ENCODE results near the gene FGFRL1. TPM values are rescaled to one million over a fixed set of nuclear protein-coding genes. Genes with fewer than 3 reads are reported as not detected.

Gene FGFRL1
- total RNA-seq, 4 donors from 2014 or later = 11.7 to 15.9 (median 14.2) TPM

DNA sequence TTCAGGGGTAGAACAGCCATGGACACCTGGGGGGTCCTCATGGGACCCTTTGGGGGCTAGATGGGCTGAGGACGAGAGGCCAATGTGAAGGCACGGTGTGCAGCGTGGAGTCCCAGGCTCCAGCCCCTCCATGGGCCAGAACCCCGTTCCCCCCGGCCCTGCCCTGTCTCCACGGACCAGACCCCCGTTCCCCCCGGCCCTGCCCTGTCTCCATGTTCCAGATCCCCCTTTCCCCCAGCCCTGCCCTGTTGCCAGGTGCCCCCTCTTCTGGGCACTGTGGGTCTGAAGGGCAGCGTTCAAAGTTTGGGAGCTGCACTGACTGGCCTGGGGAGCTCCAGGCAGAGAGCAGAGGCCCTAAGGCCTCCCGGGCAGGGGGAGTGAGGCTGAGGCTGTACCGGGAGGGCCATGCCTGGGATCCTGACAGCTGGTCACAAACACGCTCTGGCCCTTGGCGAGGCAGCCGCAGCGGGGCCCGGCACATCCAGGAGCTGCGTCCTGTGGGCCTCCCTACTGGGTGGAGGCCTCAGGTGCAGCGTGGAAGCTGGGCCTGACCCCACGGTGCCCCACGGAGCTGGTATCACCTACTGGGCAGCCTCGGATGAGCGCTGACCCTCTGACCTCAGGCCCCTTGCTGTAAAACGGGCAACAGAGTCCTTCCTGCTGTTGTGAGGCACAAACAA is 46.9 kb upstream of the FGFRL1 start:
- Histone ChIP-seq H3K4me1 (peaks cover 0 to 40% (median 15%) of the 10 kb centered on the region in 4 donors), H3K36me3 (peaks cover 0 to 8% (median 0%) of the 10 kb centered on the region in 4 donors), H3K27me3 (no peaks in the 10 kb centered on the region), H3K27ac (no peak overlapping the region), H3K9me3 (no peaks in the 10 kb centered on the region), H3K4me3 (no peak overlapping the region)
- TF ChIP-seq, protein P1, sequence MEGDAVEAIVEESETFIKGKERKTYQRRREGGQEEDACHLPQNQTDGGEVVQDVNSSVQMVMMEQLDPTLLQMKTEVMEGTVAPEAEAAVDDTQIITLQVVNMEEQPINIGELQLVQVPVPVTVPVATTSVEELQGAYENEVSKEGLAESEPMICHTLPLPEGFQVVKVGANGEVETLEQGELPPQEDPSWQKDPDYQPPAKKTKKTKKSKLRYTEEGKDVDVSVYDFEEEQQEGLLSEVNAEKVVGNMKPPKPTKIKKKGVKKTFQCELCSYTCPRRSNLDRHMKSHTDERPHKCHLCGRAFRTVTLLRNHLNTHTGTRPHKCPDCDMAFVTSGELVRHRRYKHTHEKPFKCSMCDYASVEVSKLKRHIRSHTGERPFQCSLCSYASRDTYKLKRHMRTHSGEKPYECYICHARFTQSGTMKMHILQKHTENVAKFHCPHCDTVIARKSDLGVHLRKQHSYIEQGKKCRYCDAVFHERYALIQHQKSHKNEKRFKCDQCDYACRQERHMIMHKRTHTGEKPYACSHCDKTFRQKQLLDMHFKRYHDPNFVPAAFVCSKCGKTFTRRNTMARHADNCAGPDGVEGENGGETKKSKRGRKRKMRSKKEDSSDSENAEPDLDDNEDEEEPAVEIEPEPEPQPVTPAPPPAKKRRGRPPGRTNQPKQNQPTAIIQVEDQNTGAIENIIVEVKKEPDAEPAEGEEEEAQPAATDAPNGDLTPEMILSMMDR (IDR thresholded peaks at IDR 0.05) = no peak
- no peak for TF ChIP-seq POLR2AphosphoS5 (IDR thresholded peaks at IDR 0.05)
- no peak for TF ChIP-seq POLR2A (IDR thresholded peaks at IDR 0.05)
- TF ChIP-seq EP300 (IDR thresholded peaks at IDR 0.05; ENCODE audit: low read depth) = no peak
- WGBS, 2 donors (ENCODE audit: low coverage in 1 of 2) = 90 to 100% methylated on average over 2 to 21 of the region's 23 CpGs
- in situ Hi-C loops (cut with MboI; ENCODE audit: low pct_ligation_motif_present in 1 of 4, low pct_unique_long_range_greater_than_20kb in 1 of 4, low sequenced_read_pairs in 3 of 4) (no loop called here), intact Hi-C loops (cut with DNase I; ENCODE audit: low total_unique reads) (no loop called here)
- DNase-seq = no peak

DNA sequence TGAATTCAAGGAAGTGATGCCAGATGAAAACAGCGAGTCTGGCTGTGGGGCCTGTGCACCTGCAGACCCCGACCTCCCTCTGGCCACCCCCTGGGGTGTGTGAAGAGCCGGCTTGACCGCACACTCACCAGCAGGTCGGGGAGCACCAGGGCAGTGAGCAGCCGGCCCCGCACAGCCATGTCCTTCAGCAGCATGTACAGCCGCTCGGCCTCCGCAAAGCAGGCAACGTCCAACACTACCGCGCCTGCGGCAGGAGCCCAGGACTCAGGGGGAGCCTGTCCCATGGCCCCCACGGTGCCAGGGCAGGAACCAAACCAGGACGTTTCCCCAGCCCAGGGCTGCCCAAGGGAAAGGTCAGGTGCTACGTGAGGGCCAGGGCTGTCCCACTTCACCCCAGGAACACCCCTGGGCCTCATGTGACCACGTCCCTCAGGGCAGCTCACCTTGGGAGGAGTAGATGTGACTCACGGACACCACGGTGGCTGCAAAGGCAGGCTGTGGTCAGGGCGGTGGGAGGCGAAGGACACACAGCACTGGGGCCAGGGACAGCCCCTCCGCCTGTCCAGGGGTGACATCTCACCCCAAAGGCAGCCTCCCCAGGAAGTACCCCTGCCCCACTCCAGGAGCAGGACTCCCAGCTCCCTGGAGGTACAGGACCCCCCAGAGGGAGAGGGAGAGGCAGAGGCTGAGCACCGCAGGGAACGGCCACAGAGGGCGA is 46.2 kb upstream of the FGFRL1 start:
- Histone ChIP-seq H3K9me3 (no peaks in the 10 kb centered on the region), H3K27me3 (no peaks in the 10 kb centered on the region), H3K27ac (no peak overlapping the region), H3K36me3 (peaks cover 0 to 8% (median 0%) of the 10 kb centered on the region in 4 donors), H3K4me1 (peaks cover 0 to 45% (median 19%) of the 10 kb centered on the region in 4 donors), H3K4me3 (no peak overlapping the region)
- intact Hi-C loops (cut with DNase I; ENCODE audit: low total_unique reads) = no loop called here
- TF ChIP-seq EP300 (IDR thresholded peaks at IDR 0.05; ENCODE audit: low read depth) (no peak), POLR2AphosphoS5 (IDR thresholded peaks at IDR 0.05) (no peak), POLR2A (IDR thresholded peaks at IDR 0.05) (no peak)
- TF ChIP-seq, protein P1 (IDR thresholded peaks at IDR 0.05) = no peak
- DNase-seq = no peak
- in situ Hi-C loops (cut with MboI; ENCODE audit: low pct_ligation_motif_present in 1 of 4, low pct_unique_long_range_greater_than_20kb in 1 of 4, low sequenced_read_pairs in 3 of 4) = no loop called here
- 88% methylated on average over 22 of the region's 26 CpGs; no CpG with 5 or more reads in 1 of the 2 donors for WGBS, 2 donors (ENCODE audit: low coverage in 1 of 2)

DNA sequence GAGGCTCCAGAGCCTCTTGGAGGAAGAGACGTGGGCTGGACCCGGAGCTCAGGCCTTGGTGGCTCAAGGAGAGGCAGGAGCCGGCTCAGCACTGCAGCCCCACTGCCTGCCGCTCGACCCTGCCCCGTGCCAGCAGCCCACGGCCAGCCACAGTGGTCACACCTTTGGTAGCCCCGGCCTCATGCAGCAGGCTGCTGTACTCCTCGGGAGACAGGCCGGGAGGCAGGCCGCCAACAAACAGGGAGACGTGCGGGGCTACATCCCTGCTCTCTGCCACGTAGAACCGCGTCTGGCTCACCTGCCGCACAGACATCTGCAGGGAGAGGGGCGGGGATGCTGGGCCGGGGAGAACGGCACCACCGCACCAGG is 45.7 kb upstream of the FGFRL1 start:
- H3K36me3 ChIP-seq = peaks cover 0 to 8% (median 0%) of the 10 kb centered on the region in 4 donors
- H3K4me1 ChIP-seq = peaks cover 0 to 50% (median 22%) of the 10 kb centered on the region in 4 donors
- no peak for DNase-seq
- H3K4me3 ChIP-seq = no peak overlapping the region
- H3K9me3 ChIP-seq = no peaks in the 10 kb centered on the region
- no peak overlapping the region for H3K27ac ChIP-seq
- TF ChIP-seq POLR2A (IDR thresholded peaks at IDR 0.05) (no peak), POLR2AphosphoS5 (IDR thresholded peaks at IDR 0.05) (no peak), EP300 (IDR thresholded peaks at IDR 0.05; ENCODE audit: low read depth) (no peak)
- TF ChIP-seq, protein P1 (IDR thresholded peaks at IDR 0.05) = no peak
- 90% methylated on average over 21 of the region's 21 CpGs; no CpG with 5 or more reads in 1 of the 2 donors for WGBS, 2 donors (ENCODE audit: low coverage in 1 of 2)
- intact Hi-C loops (cut with DNase I; ENCODE audit: low total_unique reads) = no loop called here
- in situ Hi-C loops (cut with MboI; ENCODE audit: low pct_ligation_motif_present in 1 of 4, low pct_unique_long_range_greater_than_20kb in 1 of 4, low sequenced_read_pairs in 3 of 4) = no loop called here
- H3K27me3 ChIP-seq = no peaks in the 10 kb centered on the region

GRCh38 chr4:966266-967112 is 44.9 kb upstream of the FGFRL1 start:
- TF ChIP-seq POLR2AphosphoS5 (IDR thresholded peaks at IDR 0.05) = no peak
- TF ChIP-seq, protein P1 (IDR thresholded peaks at IDR 0.05) = no peak
- TF ChIP-seq POLR2A (IDR thresholded peaks at IDR 0.05) = no peak
- no peak for TF ChIP-seq EP300 (IDR thresholded peaks at IDR 0.05; ENCODE audit: low read depth)
- in situ Hi-C loops (cut with MboI; ENCODE audit: low pct_ligation_motif_present in 1 of 4, low pct_unique_long_range_greater_than_20kb in 1 of 4, low sequenced_read_pairs in 3 of 4) (no loop called here), intact Hi-C loops (cut with DNase I; ENCODE audit: low total_unique reads) (no loop called here)
- no peaks in the 10 kb centered on the region for H3K27me3 ChIP-seq
- 83% methylated on average over 32 of the region's 48 CpGs; no CpG with 5 or more reads in 1 of the 2 donors for WGBS, 2 donors (ENCODE audit: low coverage in 1 of 2)
- peaks cover 0 to 50% (median 29%) of the 10 kb centered on the region in 4 donors for H3K4me1 ChIP-seq
- H3K27ac ChIP-seq = no peak overlapping the region
- peaks cover 0 to 8% (median 0%) of the 10 kb centered on the region in 4 donors for H3K36me3 ChIP-seq
- H3K9me3 ChIP-seq = no peaks in the 10 kb centered on the region
- DNase-seq = no peak
- H3K4me3 ChIP-seq = no peak overlapping the region
